Osteoblast (primary cell): ENCODE data around the gene CALR3. TPM values are rescaled to one million over a fixed set of nuclear protein-coding genes. Genes with fewer than 3 reads are reported as not detected.

Experiments used
- DNase-seq: peaks from one replicate; pipeline ENCODE4 v3.0.0; 2011; ENCODE audit warnings: low spot score, mixed read lengths; ENCODE audit not compliant: insufficient read length; ENCODE audit errors: missing footprints
- H2AFZ ChIP-seq: 2 replicates; pipeline ENCODE4 v1.6.0; 2011; ENCODE audit warnings: mild to moderate bottlenecking, low read length
- H3K27ac ChIP-seq: 2 replicates; pipeline ENCODE4 v1.5.1; 2011; ENCODE audit warnings: mild to moderate bottlenecking, low read depth, low read length, moderate library complexity
- H3K27me3 ChIP-seq: 2 replicates; pipeline ENCODE4 v1.6.0; 2012; ENCODE audit warnings: mild to moderate bottlenecking, control low read depth, inconsistent platforms, low read length, moderate library complexity; ENCODE audit not compliant: insufficient read depth
- H3K36me3 ChIP-seq: 2 replicates; pipeline ENCODE4 v1.5.1; 2011; ENCODE audit warnings: mild to moderate bottlenecking, low read length, control low read depth, moderate library complexity; ENCODE audit not compliant: insufficient read depth
- H3K4me1 ChIP-seq: 2 replicates; pipeline ENCODE4 v1.5.1; 2011; ENCODE audit warnings: mild to moderate bottlenecking, low read length, control low read depth, moderate library complexity; ENCODE audit not compliant: insufficient read depth
- H3K4me2 ChIP-seq: 2 replicates; pipeline ENCODE4 v1.6.0; 2011; ENCODE audit warnings: mild to moderate bottlenecking, low read length; ENCODE audit not compliant: insufficient read depth
- H3K4me3 ChIP-seq: fragments of 200-600 bp; sonication (generic); 3 replicates; pipeline ENCODE4 v1.5.1; 2012; ENCODE audit warnings: mild to moderate bottlenecking, low read length, inconsistent platforms; ENCODE audit not compliant: insufficient read depth
- H3K79me2 ChIP-seq: 2 replicates; pipeline ENCODE4 v1.6.0; 2012; ENCODE audit warnings: mild to moderate bottlenecking, low read length, control low read depth, inconsistent platforms; ENCODE audit not compliant: insufficient read depth
- H3K9me3 ChIP-seq: 2 replicates; pipeline ENCODE4 v1.5.1; 2011; ENCODE audit warnings: low read depth, low read length, control low read depth
- H4K20me1 ChIP-seq: 2 replicates; pipeline ENCODE4 v1.6.0; 2012; ENCODE audit warnings: mild to moderate bottlenecking, low read length, control low read depth; ENCODE audit not compliant: insufficient read depth
- total RNA-seq: library from RNA; depleted of rRNA; stranded (reverse); fragments of >200 nt; gene quantifications from 2 replicates; pipeline ENCODE4 v1.2.3, GENCODE V29; 2012
- TF ChIP-seq, protein P1 (sequence below): IDR thresholded peaks from 2 replicates; pipeline ENCODE4 v1.5.1; 2011; ENCODE audit warnings: mild to moderate bottlenecking, low read depth, low read length, moderate library complexity; ENCODE audit errors: extremely low read depth

CALR3 gene
- total RNA-seq, 1 donor: not detected

- peaks cover 50% of the 10 kb centered on the region for H4K20me1 ChIP-seq
- peak; percentile 29 for DNase-seq
- peaks cover 85% of the 10 kb centered on the region for H3K79me2 ChIP-seq
- H3K27ac ChIP-seq: no peak overlapping the region
- peaks cover 5% of the 10 kb centered on the region for H3K36me3 ChIP-seq
- no peak overlapping the region for H3K4me3 ChIP-seq
- TF ChIP-seq, protein P1, sequence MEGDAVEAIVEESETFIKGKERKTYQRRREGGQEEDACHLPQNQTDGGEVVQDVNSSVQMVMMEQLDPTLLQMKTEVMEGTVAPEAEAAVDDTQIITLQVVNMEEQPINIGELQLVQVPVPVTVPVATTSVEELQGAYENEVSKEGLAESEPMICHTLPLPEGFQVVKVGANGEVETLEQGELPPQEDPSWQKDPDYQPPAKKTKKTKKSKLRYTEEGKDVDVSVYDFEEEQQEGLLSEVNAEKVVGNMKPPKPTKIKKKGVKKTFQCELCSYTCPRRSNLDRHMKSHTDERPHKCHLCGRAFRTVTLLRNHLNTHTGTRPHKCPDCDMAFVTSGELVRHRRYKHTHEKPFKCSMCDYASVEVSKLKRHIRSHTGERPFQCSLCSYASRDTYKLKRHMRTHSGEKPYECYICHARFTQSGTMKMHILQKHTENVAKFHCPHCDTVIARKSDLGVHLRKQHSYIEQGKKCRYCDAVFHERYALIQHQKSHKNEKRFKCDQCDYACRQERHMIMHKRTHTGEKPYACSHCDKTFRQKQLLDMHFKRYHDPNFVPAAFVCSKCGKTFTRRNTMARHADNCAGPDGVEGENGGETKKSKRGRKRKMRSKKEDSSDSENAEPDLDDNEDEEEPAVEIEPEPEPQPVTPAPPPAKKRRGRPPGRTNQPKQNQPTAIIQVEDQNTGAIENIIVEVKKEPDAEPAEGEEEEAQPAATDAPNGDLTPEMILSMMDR: no peak
- no peaks in the 10 kb centered on the region for H3K9me3 ChIP-seq
- H3K27me3 ChIP-seq: no peaks in the 10 kb centered on the region
- no peak overlapping the region for H3K4me2 ChIP-seq
- peaks cover 21% of the 10 kb centered on the region for H3K4me1 ChIP-seq
- no peak overlapping the region for H2AFZ ChIP-seq
Observed at GRCh38 chr19:16445238-16446107, 50.5 kb downstream of the CALR3 start.

- DNase-seq: no peak
- Histone ChIP-seq H3K9me3 (no peaks in the 10 kb centered on the region), H3K4me2 (no peak overlapping the region), H3K36me3 (peaks cover 9% of the 10 kb centered on the region), H3K27ac (no peak overlapping the region), H4K20me1 (peaks cover 40% of the 10 kb centered on the region), H3K4me3 (no peak overlapping the region), H2AFZ (no peak overlapping the region), H3K27me3 (no peaks in the 10 kb centered on the region), H3K4me1 (peaks cover 19% of the 10 kb centered on the region), H3K79me2 (peaks cover 73% of the 10 kb centered on the region)
- TF ChIP-seq, protein P1: no peak
Observed at GRCh38 chr19:16444269-16444600, 51.7 kb downstream of the CALR3 start.

DNA sequence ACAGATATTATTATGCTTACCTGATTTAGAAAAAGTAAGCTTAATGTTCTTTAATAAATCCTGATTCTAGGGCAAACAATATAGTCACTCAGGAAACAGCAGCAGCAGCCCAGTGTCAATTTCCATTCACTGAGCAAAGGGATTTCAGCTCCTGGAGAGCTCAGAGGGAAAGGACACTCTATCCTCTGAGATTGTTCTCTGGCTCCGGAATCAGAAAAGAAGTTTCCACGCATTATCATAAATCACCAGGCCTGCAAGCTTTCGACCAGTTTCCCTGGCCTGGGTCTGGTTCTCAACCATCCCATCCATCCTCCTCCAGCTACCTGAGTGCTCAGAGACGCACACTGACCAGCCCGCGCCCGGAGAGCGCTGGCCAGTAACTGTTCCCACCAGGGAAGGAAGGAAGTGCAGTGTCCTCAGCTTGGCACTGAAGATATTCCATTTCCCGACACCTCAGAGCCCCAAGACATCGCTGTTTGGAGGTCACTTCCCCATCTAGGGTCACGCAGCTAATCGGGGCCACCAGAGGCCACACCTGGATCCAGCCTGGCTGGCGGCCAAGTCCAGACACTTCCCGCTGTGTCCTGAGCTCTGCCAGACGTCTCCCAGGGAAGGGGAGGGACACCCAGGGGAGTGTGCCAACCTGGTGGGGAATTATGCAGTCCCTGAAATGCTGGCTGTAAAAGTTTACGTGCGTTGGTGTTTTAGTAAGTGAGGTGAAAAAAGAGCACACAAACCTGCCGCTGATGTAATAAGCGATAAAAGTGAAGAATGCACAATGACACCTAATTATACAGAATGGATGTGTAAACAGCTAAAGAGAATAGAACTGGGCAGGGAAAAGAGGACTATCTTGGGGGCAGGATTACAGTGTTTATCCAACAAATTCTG lies 53.3 kb downstream of the CALR3 start:
- H3K79me2 ChIP-seq: peaks cover 57% of the 10 kb centered on the region
- TF ChIP-seq, protein P1: no peak
- peaks cover 35% of the 10 kb centered on the region for H4K20me1 ChIP-seq
- no peak overlapping the region for H3K4me3 ChIP-seq
- no peaks in the 10 kb centered on the region for H3K9me3 ChIP-seq
- peaks cover 14% of the 10 kb centered on the region for H3K36me3 ChIP-seq
- H3K27ac ChIP-seq: no peak overlapping the region
- H3K4me1 ChIP-seq: peaks cover 17% of the 10 kb centered on the region
- DNase-seq: no peak
- H3K27me3 ChIP-seq: no peaks in the 10 kb centered on the region
- no peak overlapping the region for H3K4me2 ChIP-seq
- no peak overlapping the region for H2AFZ ChIP-seq

DNA sequence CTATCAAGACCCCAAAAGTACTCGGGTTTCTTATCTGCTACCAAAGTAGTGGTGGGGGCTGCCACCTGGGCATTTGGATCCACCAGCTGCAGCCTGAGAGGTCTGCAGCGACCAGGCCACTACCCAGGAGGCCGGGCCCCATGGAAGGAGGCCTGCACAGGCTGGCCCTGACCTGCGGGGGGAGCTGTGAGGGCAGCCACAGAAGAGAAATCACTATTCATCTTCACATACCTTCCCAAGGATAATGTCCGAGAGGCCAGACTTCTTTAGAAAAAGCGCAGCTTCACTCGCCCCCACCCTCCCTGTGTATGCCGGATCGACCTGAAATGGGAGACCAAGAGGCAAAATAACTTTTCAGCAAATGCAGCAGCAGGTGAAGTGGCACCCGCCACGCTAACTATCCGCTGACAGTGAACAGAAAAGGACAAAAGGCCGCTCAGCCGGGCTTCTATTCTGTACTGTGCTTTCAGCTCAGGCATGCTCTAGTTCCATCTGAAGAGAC lies 54.3 kb downstream of the CALR3 start:
- Histone ChIP-seq H4K20me1 (peaks cover 35% of the 10 kb centered on the region), H3K4me2 (no peak overlapping the region), H3K4me1 (peaks cover 14% of the 10 kb centered on the region), H2AFZ (no peak overlapping the region), H3K9me3 (no peaks in the 10 kb centered on the region), H3K27me3 (no peaks in the 10 kb centered on the region), H3K27ac (no peak overlapping the region), H3K36me3 (peaks cover 17% of the 10 kb centered on the region), H3K79me2 (peaks cover 55% of the 10 kb centered on the region), H3K4me3 (no peak overlapping the region)
- no peak for DNase-seq
- TF ChIP-seq, protein P1: peak; percentile 51
